Erythroblast (primary cell): ENCODE data around the gene FMO4.

Source experiments
- GATA1 ChIP-seq: IDR thresholded peaks from 2 replicates; pipeline ENCODE4 v1.6.1; 2011; ENCODE audit warnings: low read depth, mild to moderate bottlenecking, control low read depth, low read length, moderate library complexity
- POLR2A ChIP-seq: IDR thresholded peaks from 2 replicates; pipeline ENCODE4 v1.6.1; 2011; ENCODE audit warnings: mild to moderate bottlenecking, low read length

- no peak for TF ChIP-seq POLR2A
- TF ChIP-seq GATA1, result no peak
These were observed 46.6 kb upstream of the FMO4 start for GRCh38 chr1:171267391-171267790.
